ENCODE results near the gene CHRNA4.
"Not testable (repeated sequence)": the region's sequence is repeated elsewhere in the genome, so short reads cannot be mapped to it uniquely, and the experiment has no call there.

Gene CHRNA4

GRCh38 chr20:63347950-63348827, 13.0 kb downstream of the CHRNA4 start:
- no peak for DNase-seq

GRCh38 chr20:63347081-63347741, 13.9 kb downstream of the CHRNA4 start:
- DNase-seq, result no peak

- no peak for DNase-seq
Observed at GRCh38 chr20:63346131-63347080, 14.7 kb downstream of the CHRNA4 start.

GRCh38 chr20:63345328-63346100, 15.6 kb downstream of the CHRNA4 start:
- no peak for DNase-seq

GRCh38 chr20:63344616-63345327, 16.4 kb downstream of the CHRNA4 start:
- DNase-seq, result no peak

DNA sequence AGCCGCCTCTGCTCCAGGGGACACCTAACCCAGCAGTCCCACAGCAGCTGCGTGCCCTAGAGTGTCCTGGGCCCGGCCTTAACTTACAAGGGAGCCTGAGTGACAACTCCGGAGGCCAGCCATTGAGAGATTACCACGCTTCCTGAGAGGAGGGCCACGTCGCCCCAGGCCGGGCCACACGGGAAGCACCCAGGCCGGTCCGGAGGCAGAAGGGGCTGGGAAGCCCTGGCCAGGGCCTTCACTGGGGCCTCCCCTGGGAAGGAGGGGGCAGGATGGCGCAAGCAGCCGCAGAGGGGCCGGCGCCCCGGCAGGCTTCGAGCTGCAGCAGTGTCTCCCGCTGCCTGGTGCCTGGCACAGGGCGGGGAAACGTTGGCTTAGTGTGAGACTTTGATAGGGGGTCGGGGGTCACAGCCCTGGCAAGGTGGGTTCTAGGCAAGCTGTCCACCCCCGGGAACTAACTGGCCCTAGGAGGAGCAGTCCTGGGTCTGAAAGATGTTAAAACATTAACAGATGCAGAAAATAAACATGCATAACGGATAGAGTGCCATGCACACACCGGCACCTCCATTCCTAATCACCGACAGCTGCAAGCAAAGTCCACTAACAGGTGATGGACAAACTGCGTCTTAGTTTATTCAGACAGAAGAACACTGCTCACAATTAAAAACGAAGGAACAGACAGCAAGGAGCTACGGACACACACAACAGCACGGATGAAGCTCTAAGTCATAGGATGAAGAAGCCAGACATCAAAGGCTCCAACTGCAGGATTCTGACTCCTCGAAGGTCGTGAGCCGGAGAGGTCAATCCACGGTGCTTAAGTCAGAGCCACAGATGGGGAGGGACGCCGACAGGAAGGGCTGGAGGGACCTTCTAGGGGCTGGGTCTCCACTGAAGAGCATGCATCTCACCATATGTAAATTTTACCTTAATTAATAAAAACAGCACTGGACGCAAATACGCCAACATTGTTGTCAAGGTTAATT, 17.4 kb downstream of the CHRNA4 start:
- DNase-seq, result no peak

GRCh38 chr20:63342561-63343459, 18.3 kb downstream of the CHRNA4 start:
- DNase-seq, result no peak

DNA sequence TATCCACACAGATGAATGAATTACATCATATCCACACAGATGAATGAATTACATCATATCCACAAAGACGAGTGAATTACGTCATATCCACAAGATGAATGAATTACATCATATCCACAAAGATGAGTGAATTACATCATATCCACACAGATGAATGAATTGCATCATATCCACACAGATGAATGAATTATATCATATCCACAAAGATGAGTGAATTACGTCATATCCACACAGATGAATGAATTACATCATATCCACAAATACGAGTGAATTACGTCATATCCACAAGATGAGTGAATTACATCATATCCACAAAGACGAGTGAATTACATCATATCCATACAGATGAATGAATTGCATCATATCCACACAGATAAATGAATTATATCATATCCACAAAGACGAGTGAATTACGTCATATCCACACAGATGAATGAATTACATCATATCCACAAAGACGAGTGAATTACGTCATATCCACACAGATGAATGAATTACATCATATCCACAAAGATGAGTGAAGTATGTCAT, 20.9 kb downstream of the CHRNA4 start:
- DNase-seq, result not testable (repeated sequence)

GRCh38 chr20:63339154-63340094, 21.7 kb downstream of the CHRNA4 start:
- not testable (repeated sequence) for DNase-seq

DNA sequence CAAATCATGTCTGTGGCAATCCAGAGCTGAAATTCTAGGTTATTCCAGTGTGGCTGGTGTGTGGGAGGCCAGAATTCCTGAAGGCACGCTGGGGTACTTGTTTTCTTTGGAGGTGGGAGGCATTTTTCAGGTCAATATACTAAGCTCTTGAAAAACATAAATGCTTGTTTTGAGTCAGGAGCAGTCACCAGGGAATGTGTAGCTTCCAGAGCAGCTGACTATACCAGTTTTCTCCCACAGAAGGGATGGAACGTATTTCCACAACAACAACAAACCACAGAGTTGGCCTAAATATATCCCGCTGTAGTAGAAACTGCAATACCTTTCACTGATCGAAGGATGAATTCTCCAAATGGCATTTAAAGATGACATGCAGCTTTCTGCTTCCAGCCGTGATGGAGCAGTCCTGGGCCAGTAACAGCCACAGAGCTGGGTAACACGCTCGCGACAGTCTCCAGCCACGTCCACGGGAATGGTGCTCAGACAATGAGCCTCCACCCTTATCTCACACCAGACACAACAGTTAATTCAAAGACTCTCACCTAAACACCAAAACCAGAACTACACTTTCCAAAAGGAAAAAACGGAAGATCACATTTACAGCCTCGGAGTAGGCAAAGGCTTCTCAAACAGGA, 23.2 kb downstream of the CHRNA4 start:
- no peak for DNase-seq

DNA sequence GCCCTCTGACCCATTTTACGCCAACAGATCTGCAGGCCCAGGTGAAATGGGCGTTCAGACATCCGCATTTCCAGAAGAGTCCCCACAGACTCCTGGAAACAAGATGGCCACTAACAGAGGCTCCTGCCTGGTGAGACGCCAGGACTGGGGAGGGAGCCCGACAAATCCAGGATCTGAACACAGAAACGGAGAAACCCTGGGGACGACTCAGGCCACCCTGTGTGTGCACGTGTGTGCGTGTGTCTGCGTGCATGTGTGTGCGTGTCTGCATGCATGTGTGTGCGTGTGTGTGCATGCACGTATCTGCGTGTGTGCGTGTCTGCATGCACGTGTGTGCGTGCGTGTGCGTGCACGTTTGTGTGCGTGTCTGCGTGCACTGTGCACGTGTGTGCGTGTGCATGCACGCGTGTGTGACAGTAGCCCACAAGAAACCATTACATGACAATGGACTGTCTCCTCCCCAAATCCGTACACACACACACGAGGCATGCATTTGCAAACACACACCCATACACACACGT, 24.9 kb downstream of the CHRNA4 start:
- DNase-seq, result no peak

DNA sequence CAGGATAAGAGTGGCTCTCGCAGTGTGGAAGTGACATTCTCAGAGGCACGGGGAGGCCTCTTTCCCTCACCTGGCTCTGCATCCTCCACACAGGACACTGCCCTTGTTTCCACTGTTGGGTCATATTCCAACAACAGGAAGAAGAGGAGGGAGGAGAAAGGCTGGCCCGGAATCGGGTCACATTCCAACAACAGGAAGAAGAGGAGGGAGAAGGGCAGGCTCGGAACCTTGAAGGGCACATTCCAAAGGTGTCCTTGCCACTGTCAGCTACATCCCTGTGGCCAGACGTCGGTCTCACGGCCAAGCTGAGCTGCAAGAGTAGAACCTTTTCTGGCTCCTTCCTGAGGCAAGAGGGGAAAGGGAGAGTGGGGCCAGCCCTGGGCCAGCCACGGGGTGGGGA, 25.4 kb downstream of the CHRNA4 start:
- no peak for DNase-seq

DNA sequence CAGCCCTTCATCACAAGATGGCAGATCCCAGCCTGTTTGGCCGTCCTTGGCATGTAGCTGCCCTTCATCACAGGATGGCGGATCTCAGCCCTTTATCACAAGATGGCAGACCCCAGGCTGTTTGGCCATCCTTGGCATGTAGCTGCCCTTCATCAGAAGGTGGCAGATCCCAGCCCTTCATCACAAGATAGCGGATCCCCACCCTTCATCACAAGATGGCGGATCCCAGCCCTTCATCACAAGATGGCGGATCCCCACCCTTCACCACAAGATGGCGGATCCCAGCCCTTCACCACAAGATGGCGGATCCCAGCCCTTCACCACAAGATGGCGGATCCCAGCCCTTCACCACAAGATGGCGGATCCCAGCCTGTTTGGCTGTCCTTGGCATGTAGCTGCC, 26.1 kb downstream of the CHRNA4 start:
- DNase-seq, result not testable (repeated sequence)

DNA sequence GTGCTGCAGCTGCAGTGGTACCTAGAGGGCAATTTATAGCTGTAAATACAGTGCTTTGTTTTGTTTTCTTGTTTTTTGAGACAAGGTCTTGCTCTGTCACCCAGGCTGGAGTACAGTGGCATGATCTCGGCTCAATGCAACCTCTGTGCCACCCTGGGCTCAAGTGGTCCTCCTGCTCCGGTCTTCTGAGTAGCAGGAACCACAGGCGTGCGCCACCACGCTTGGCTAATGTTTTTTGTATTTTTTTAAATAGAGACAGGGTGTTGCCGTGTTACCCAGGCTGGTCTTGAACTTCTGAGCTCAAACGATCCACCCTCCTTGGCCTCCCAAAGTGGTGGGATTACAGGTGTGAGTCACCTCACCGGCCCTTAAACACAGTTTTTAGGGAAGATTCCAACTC, 26.8 kb downstream of the CHRNA4 start:
- DNase-seq, result no peak

GRCh38 chr20:63333241-63333836, 27.8 kb downstream of the CHRNA4 start:
- DNase-seq, result no peak

DNA sequence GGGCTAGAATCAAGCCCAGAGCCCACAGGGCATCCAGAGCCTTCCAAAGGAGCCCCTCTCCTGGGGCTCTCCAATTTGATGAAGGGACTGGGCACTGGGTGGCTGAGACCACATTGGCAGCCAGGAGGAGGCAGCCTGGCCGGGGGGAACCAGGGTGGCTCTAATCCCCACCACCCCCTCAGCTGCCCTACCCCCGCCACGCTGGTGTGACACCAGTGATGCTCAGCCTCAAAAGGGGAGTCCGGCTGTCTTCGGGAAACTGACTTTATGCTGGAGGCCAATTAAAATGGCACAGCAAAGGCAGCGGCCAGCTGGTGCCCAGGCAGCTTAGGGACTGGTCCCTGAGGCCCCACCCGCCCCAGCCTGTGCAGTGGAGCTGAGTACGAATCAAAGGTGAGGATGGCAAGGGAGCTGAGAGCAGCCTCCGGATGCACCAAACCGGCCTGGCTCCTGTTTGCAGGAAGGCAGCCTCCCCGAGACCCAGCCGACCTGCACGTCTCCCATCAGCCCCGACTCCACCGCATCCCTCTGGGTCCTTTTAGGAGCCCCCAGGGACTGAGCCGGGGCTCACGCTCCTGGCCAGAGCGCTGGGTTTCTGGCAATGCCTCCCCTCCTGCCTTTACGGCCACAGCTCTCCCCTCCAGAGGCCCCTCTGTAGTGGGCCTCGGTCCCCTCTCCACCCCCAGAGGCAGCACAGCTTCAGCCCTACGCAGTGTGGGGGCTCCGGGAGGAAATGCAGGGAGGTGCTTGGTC, 28.5 kb downstream of the CHRNA4 start:
- no peak for DNase-seq
